Liver (tissue), 9 donors: Measurements from ENCODE around the gene CCDC192. TPM values are rescaled to one million over a fixed set of nuclear protein-coding genes. Genes with fewer than 3 reads are reported as not detected.

Experiments
- DNase-seq: peaks from one replicate; pipeline ENCODE4 v3.0.0-alpha.2; 2017; ENCODE audit warnings: low spot score
- H3K27ac ChIP-seq, 2 donors: one replicate each; pipeline ENCODE4 v1.7.0; 2013; ENCODE audit warnings: inconsistent platforms in 2 of 2, low read length in 2 of 2, control low read depth in 1 of 2, low read depth in 1 of 2, mild to moderate bottlenecking in 1 of 2
- H3K27me3 ChIP-seq, 4 donors: one replicate each; pipeline versions ENCODE4 v1.6.1 to v1.7.0; 2013; ENCODE audit warnings: low read length in 3 of 4, inconsistent platforms in 1 of 4, mild to moderate bottlenecking in 1 of 4, moderate library complexity in 1 of 4; ENCODE audit not compliant: control insufficient read depth in 4 of 4, insufficient read depth in 4 of 4
- H3K36me3 ChIP-seq, 4 donors: one replicate each; pipeline versions ENCODE4 v1.6.1 to v1.7.0; 2013; ENCODE audit warnings: low read length in 3 of 4, mild to moderate bottlenecking in 3 of 4, low read depth in 1 of 4, moderate library complexity in 1 of 4; ENCODE audit not compliant: control insufficient read depth in 4 of 4, insufficient read depth in 3 of 4
- H3K4me1 ChIP-seq, 4 donors: one replicate each; pipeline versions ENCODE4 v1.6.1 to v1.7.0; 2013; ENCODE audit warnings: low read length in 3 of 4, mild to moderate bottlenecking in 3 of 4, moderate library complexity in 1 of 4; ENCODE audit not compliant: control insufficient read depth in 4 of 4, insufficient read depth in 4 of 4
- H3K4me3 ChIP-seq, 3 donors: one replicate each; pipeline versions ENCODE4 v1.6.1 to v1.7.0; 2013; ENCODE audit warnings: low read length in 3 of 3, control low read depth in 1 of 3, low read depth in 1 of 3, mild to moderate bottlenecking in 1 of 3
- H3K9ac ChIP-seq, 2 donors: one replicate each; pipeline ENCODE4 v1.7.0; 2013; ENCODE audit warnings: low read length in 2 of 2, mild to moderate bottlenecking in 2 of 2, moderate library complexity in 2 of 2, control low read depth in 1 of 2, low read depth in 1 of 2
- H3K9me3 ChIP-seq, 4 donors: one replicate each; pipeline versions ENCODE4 v1.6.1 to v1.7.0; 2013; ENCODE audit warnings: low read length in 3 of 4; ENCODE audit not compliant: control insufficient read depth in 4 of 4
- ATF3 ChIP-seq: IDR thresholded peaks from 2 replicates; pipeline ENCODE4 v1.6.1; 2016; ENCODE audit warnings: antibody characterized with exemption
- EGR1 ChIP-seq, 2 donors: IDR thresholded peaks; 2 replicates each; pipeline ENCODE4 v1.6.1; 2016 to 2018; ENCODE audit warnings: antibody characterized with exemption in 2 of 2, low read depth in 2 of 2
- FOXA1 ChIP-seq: IDR thresholded peaks from 2 replicates; pipeline ENCODE4 v1.6.1; 2016; ENCODE audit warnings: antibody characterized with exemption
- FOXA2 ChIP-seq: IDR thresholded peaks from 2 replicates; pipeline ENCODE4 v1.6.1; 2016; ENCODE audit warnings: antibody characterized with exemption
- GABPA ChIP-seq, 2 donors: IDR thresholded peaks in 1 of 2; conservative IDR thresholded peaks in 1 of 2; 2 replicates each; pipeline ENCODE4 v1.6.1; 2016; ENCODE audit warnings: antibody characterized with exemption in 2 of 2, mild to moderate bottlenecking in 1 of 2, moderate library complexity in 1 of 2
- HNF4A ChIP-seq, 2 donors: conservative IDR thresholded peaks; 2 replicates each; pipeline ENCODE4 v1.6.1; 2016; ENCODE audit warnings: antibody characterized with exemption in 2 of 2, mild to moderate bottlenecking in 2 of 2
- HNF4G ChIP-seq: IDR thresholded peaks from 2 replicates; pipeline ENCODE4 v1.6.1; 2016; ENCODE audit warnings: antibody characterized with exemption
- JUND ChIP-seq, 2 donors: IDR thresholded peaks; 2 replicates each; pipeline ENCODE4 v1.6.1; 2016; ENCODE audit warnings: antibody characterized with exemption in 2 of 2
- MAX ChIP-seq: IDR thresholded peaks from 2 replicates; pipeline ENCODE4 v1.6.1; 2016; ENCODE audit warnings: antibody characterized with exemption
- NR2F2 ChIP-seq: IDR thresholded peaks from 2 replicates; pipeline ENCODE4 v1.6.1; 2016; ENCODE audit warnings: antibody characterized with exemption
- RAD21 ChIP-seq, 2 donors: IDR thresholded peaks; 2 replicates each; pipeline ENCODE4 v1.6.1; 2016; ENCODE audit warnings: antibody characterized with exemption in 2 of 2, mild to moderate bottlenecking in 2 of 2
- REST ChIP-seq: IDR thresholded peaks from 2 replicates; pipeline ENCODE4 v1.6.1; 2016; ENCODE audit warnings: antibody characterized with exemption, mild to moderate bottlenecking
- SP1 ChIP-seq: IDR thresholded peaks from 2 replicates; pipeline ENCODE4 v1.6.1; 2018; ENCODE audit warnings: antibody characterized with exemption, mild to moderate bottlenecking
- YY1 ChIP-seq: IDR thresholded peaks from 2 replicates; pipeline ENCODE4 v1.6.1; 2016; ENCODE audit warnings: antibody characterized with exemption, mild to moderate bottlenecking
- ZBTB33 ChIP-seq: IDR thresholded peaks from 2 replicates; pipeline ENCODE4 v1.6.1; 2016; ENCODE audit warnings: antibody characterized with exemption
- WGBS: extraction: QIAGEN DNeasy Blood & Tissue Kit; methylation state at CpG from one replicate; pipeline ENCODE4 v1.1.7; 2013; 5-methylcytosine and 5-hydroxymethylcytosine counted together
- polyA plus RNA-seq, 2 donors: library from polyadenylated mRNA; stranded (reverse) in 1 of 2; unstranded in 1 of 2; fragments of 200-250 nt in 1 of 2; fragments of >200 nt in 1 of 2; fragmentation: Nextera tagmentation in 1 of 2; extraction: Ambion mirVana in 1 of 2; gene quantifications; one replicate each; pipeline versions ENCODE4 v1.2.1 to v1.2.3, GENCODE V29; 2013 to 2015
- total RNA-seq, 2 donors: library from RNA; depleted of rRNA; stranded (reverse); fragments of >200 nt; gene quantifications; one replicate each; pipeline ENCODE4 v1.2.3, GENCODE V29; 2014
- donor health status: healthy.
- donor health status: healthy.
- donor health status: healthy.
- donor health status: healthy.
- donor health status: healthy.

The CCDC192 gene
- total and polyA plus RNA-seq, 4 donors = not detected

- no peak for TF ChIP-seq REST
- no peak for TF ChIP-seq JUND (IDR thresholded peaks at IDR 0.05)
- TF ChIP-seq RAD21 (IDR thresholded peaks at IDR 0.05) = no peak
- TF ChIP-seq GABPA (IDR thresholded peaks at IDR 0.05 in 1 of 2, conservative IDR thresholded peaks at IDR 0.05 in 1 of 2) = no peak
- TF ChIP-seq FOXA1 = no peak
- TF ChIP-seq YY1 = no peak
- no peak for TF ChIP-seq SP1
- no peak for TF ChIP-seq HNF4A (conservative IDR thresholded peaks at IDR 0.05)
- no peak for TF ChIP-seq ATF3
These were observed 278.3 kb downstream of the CCDC192 start (continued) for GRCh38 chr5:127981498-127981897.

- Histone ChIP-seq H3K9me3 (no peaks in the 10 kb centered on the region), H3K36me3 (no peaks in the 10 kb centered on the region), H3K27me3 (no peaks in the 10 kb centered on the region), H3K4me1 (peaks cover 0 to 2% (median 0%) of the 10 kb centered on the region in 4 donors), H3K4me3 (no peak overlapping the region), H3K27ac (no peak overlapping the region), H3K9ac (no peak overlapping the region)
- 96% methylated on average over 7 of the region's 7 CpGs for WGBS
- no peak for TF ChIP-seq FOXA1
- TF ChIP-seq REST = no peak
- TF ChIP-seq YY1 = no peak
- no peak for DNase-seq
These were observed 282.7 kb downstream of the CCDC192 start for GRCh38 chr5:127985811-127986325.

- 97% methylated on average over 2 of the region's 2 CpGs for WGBS
- TF ChIP-seq YY1 = no peak
- TF ChIP-seq MAX = no peak
- no peak for TF ChIP-seq HNF4G
- TF ChIP-seq NR2F2 = no peak
- no peak for TF ChIP-seq GABPA (IDR thresholded peaks at IDR 0.05 in 1 of 2, conservative IDR thresholded peaks at IDR 0.05 in 1 of 2)
- TF ChIP-seq FOXA2 = no peak
- no peak for TF ChIP-seq JUND (IDR thresholded peaks at IDR 0.05)
- no peak for TF ChIP-seq EGR1 (IDR thresholded peaks at IDR 0.05; ENCODE audit: low read depth in 2 of 2)
- TF ChIP-seq REST = no peak
- no peak for TF ChIP-seq RAD21 (IDR thresholded peaks at IDR 0.05)
- no peak for TF ChIP-seq ZBTB33
These were observed 284.4 kb downstream of the CCDC192 start for GRCh38 chr5:127987354-127988145.

More at GRCh38 chr5:127987354-127988145, 284.4 kb downstream of the CCDC192 start:
- H3K9me3 ChIP-seq = no peaks in the 10 kb centered on the region
- H3K9ac ChIP-seq = no peak overlapping the region
- H3K27ac ChIP-seq = no peak overlapping the region
- no peaks in the 10 kb centered on the region for H3K27me3 ChIP-seq
- H3K4me1 ChIP-seq = peaks cover 0 to 2% (median 0%) of the 10 kb centered on the region in 4 donors
- no peak for DNase-seq
- H3K36me3 ChIP-seq = no peaks in the 10 kb centered on the region
- no peak overlapping the region for H3K4me3 ChIP-seq
